ENCODE results near the gene GGNBP2. TPM values are rescaled to one million over a fixed set of nuclear protein-coding genes. Genes with fewer than 3 reads are reported as not detected.

The GGNBP2 gene
- total RNA-seq, 2 donors from 2014 or later = 57.3 to 69.8 TPM

DNA sequence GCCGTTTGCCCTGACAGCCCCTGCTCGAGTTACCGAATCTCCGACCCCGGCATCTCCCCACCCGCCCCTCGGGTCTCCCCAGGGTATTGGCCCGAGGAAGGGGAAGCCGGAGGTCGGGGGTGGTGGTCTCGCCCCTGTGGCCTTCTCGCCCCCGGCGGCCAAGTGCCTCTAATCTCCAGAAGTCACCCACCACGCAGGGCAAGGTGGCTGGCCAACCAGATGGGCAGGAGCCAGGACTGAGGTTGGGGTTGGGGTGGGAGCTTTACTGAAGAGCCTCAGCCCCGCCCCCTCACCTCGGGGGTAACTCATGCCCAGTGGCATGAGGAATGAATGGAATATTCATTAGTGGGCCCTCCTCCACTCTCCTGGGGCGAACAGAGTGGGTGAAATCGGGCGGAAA lies 47.6 kb downstream of the GGNBP2 start:
- Histone ChIP-seq H3K4me3 (peak overlapping the region; percentile 93), H3K36me3 (peaks cover 10% of the 10 kb centered on the region), H3K27ac (no peak overlapping the region), H3K9me3 (no peaks in the 10 kb centered on the region), H3K27me3 (replicated peaks; ENCODE audit: insufficient read depth) (no peaks in the 10 kb centered on the region), H3K4me1 (ENCODE audit: control insufficient read depth in 1 of 2, low read depth in 2 of 2) (peaks cover 9 to 14% of the 10 kb centered on the region in 2 donors)
- ATAC-seq (ENCODE audit: insufficient number of reproducible peaks, low FRiP score, low read depth) = no peak
- no peak for DNase-seq (ENCODE audit: low spot score)
- TF ChIP-seq, protein P1, sequence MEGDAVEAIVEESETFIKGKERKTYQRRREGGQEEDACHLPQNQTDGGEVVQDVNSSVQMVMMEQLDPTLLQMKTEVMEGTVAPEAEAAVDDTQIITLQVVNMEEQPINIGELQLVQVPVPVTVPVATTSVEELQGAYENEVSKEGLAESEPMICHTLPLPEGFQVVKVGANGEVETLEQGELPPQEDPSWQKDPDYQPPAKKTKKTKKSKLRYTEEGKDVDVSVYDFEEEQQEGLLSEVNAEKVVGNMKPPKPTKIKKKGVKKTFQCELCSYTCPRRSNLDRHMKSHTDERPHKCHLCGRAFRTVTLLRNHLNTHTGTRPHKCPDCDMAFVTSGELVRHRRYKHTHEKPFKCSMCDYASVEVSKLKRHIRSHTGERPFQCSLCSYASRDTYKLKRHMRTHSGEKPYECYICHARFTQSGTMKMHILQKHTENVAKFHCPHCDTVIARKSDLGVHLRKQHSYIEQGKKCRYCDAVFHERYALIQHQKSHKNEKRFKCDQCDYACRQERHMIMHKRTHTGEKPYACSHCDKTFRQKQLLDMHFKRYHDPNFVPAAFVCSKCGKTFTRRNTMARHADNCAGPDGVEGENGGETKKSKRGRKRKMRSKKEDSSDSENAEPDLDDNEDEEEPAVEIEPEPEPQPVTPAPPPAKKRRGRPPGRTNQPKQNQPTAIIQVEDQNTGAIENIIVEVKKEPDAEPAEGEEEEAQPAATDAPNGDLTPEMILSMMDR (IDR thresholded peaks at IDR 0.05) = no peak

DNA sequence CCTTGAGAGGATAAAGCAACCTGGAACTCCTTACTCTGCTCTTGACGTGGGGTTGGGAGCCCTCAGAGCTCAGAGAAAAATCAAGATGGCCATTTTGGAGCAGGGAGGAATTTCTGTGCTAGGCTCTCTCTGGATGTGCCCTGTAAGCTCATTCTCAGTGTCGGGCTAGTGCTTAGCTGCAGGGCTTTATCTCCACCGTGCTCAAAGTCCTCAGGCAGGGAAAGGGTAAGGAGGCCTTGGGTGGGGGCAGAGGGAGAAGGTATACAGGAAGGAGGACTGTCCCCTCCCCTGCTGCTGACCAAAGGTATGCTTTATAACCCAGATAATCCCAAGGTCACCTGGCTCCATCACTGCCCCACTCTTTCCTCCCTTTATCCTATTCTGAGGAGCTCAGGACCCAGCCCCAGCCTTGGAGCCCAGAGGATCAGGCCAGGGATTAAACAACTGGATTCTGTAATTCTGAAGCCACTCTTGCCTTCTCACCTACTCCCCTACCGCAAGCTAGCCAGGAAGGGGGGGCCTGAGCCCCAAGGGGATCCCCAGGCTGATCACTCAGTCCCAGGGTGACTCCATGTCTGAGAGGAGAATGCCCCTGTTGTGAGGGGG lies 48.1 kb downstream of the GGNBP2 start:
- Histone ChIP-seq H3K36me3 (peaks cover 5% of the 10 kb centered on the region), H3K4me3 (peak overlapping the region; percentile 93), H3K9me3 (no peaks in the 10 kb centered on the region), H3K4me1 (ENCODE audit: control insufficient read depth in 1 of 2, low read depth in 2 of 2) (peaks cover 9 to 14% of the 10 kb centered on the region in 2 donors), H3K27me3 (replicated peaks; ENCODE audit: insufficient read depth) (no peaks in the 10 kb centered on the region), H3K27ac (no peak overlapping the region)
- ATAC-seq (ENCODE audit: insufficient number of reproducible peaks, low FRiP score, low read depth) (no peak), DNase-seq (ENCODE audit: low spot score) (no peak)
- TF ChIP-seq, protein P1 (IDR thresholded peaks at IDR 0.05) = no peak

DNA sequence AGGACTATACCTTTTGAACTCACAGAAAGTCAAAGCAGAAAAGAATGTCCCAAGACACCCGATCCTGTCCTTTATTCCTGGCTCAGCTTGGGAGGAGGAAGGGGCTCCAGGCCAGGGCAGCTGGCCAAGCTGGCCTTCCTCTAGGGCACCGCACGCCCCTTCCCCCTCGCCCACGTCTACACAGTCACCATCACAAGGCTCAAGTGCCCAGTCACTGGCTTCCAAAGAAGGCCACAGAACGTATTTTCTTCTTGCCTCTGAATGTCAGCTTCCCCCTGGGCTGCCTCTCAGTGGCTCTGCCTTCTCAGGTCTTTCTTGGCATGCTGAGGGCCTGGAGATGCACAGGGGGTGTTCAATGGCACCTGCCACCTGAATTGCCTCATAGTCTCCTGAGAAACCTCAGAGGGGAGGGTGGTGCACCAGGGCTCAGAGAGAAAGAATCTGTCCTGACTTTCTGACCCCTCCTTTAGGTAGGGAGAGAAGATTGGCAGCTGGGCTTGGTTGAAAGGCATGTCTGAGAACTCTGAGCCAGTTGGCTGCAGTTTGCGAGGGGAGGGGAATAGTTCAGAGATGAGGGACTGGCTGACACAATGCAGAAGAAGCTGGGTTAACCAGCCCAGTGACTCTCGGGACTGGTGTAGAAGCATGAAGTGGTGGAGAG lies 49.1 kb downstream of the GGNBP2 start:
- no peak overlapping the region for H3K4me3 ChIP-seq
- H3K9me3 ChIP-seq = no peaks in the 10 kb centered on the region
- no peak overlapping the region for H3K27ac ChIP-seq
- H3K36me3 ChIP-seq = no peaks in the 10 kb centered on the region
- H3K4me1 ChIP-seq (ENCODE audit: control insufficient read depth in 1 of 2, low read depth in 2 of 2) = peaks cover 9 to 14% of the 10 kb centered on the region in 2 donors
- TF ChIP-seq, protein P1 (IDR thresholded peaks at IDR 0.05) = no peak
- DNase-seq (ENCODE audit: low spot score) (no peak), ATAC-seq (ENCODE audit: insufficient number of reproducible peaks, low FRiP score, low read depth) (no peak)
- H3K27me3 ChIP-seq (replicated peaks; ENCODE audit: insufficient read depth) = no peaks in the 10 kb centered on the region

DNA sequence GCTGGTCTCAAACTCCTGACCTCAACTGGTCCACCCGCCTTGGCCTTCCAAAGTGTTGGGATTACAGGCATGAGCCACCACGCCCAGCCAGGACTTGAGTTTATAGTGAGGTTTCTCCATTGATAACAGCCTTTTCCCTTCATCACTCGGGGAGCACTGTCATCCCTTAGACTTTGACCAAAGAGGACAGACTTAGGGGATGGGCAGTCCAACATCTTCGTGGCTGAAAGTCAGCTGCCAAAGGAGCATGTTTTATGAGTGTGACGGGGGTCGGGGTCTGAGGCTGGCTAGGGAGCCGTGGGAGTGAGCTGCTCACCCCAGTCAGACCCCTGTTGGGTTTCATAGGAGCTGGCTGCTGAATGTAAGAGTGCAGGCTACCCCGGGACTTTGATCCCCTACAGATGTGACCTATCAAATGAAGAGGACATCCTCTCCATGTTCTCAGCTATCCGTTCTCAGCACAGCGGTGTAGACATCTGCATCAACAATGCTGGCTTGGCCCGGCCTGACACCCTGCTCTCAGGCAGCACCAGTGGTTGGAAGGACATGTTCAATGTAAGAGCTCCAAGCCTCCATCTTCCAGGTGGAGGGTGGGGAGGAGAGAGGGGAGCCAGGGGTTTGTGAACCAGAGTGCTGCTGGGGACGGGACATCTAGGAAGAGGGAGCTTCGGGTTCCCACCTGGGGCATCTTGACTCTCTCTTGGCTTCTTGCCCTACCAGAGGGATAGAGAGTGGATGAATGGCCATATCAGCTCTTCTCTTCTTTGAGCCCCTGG lies 50.1 kb downstream of the GGNBP2 start:
- no peak for ATAC-seq (ENCODE audit: insufficient number of reproducible peaks, low FRiP score, low read depth)
- Histone ChIP-seq H3K9me3 (no peaks in the 10 kb centered on the region), H3K4me3 (no peak overlapping the region), H3K27ac (no peak overlapping the region), H3K36me3 (no peaks in the 10 kb centered on the region), H3K27me3 (replicated peaks; ENCODE audit: insufficient read depth) (no peaks in the 10 kb centered on the region), H3K4me1 (ENCODE audit: control insufficient read depth in 1 of 2, low read depth in 2 of 2) (peaks cover 9 to 14% of the 10 kb centered on the region in 2 donors)
- TF ChIP-seq, protein P1 (IDR thresholded peaks at IDR 0.05) = no peak
- DNase-seq (ENCODE audit: low spot score) = no peak

DNA sequence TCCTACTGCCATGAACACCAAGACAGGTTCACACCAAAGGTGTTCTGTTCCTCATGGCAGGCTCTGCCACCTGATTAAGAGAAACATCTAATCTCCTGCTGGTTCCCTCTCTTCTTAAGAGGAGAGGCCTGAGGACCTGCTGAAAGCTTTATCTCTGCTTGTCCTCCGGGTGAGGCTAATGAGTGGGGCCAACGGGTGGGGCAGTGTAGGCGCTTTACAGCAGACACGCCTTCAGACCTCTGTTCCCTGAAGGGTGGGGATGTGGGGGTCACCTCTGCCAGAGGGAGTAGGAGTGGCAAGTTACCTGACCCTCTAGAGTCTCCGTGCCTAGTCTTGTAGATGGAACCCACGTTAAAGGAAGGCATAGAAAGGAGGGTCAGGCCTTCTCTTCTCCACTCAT lies 52.5 kb downstream of the GGNBP2 start:
- Histone ChIP-seq H3K36me3 (no peaks in the 10 kb centered on the region), H3K4me3 (no peak overlapping the region), H3K9me3 (no peaks in the 10 kb centered on the region), H3K27ac (no peak overlapping the region), H3K27me3 (replicated peaks; ENCODE audit: insufficient read depth) (no peaks in the 10 kb centered on the region), H3K4me1 (ENCODE audit: control insufficient read depth in 1 of 2, low read depth in 2 of 2) (peaks cover 10 to 22% of the 10 kb centered on the region in 2 donors)
- ATAC-seq (ENCODE audit: insufficient number of reproducible peaks, low FRiP score, low read depth) (no peak), DNase-seq (ENCODE audit: low spot score) (no peak)
- TF ChIP-seq, protein P1 (IDR thresholded peaks at IDR 0.05) = no peak

Measured in thoracic aorta (tissue), 2 donors.